Ovary (tissue), 9 donors: ENCODE data around the gene SLC25A53. TPM values are rescaled to one million over a fixed set of nuclear protein-coding genes. Genes with fewer than 3 reads are reported as not detected.

Source experiments
- DNase-seq, 5 donors: peaks; one replicate each; pipeline ENCODE4 v3.0.0-alpha.2; 2019 to 2020
- H3K27ac ChIP-seq, 2 donors: fragments of 200-600 bp; one replicate each; pipeline versions ENCODE4 v1.5.1 to v1.8.0; 2019 to 2022
- H3K27me3 ChIP-seq: fragments of 200-600 bp; one replicate; pipeline ENCODE4 v1.8.0; 2022
- H3K36me3 ChIP-seq: fragments of 200-600 bp; sonication (generic); one replicate; pipeline ENCODE4 v1.5.1; 2019
- H3K4me1 ChIP-seq: one replicate; pipeline ENCODE4 v1.8.1; 2013; ENCODE audit warnings: mild to moderate bottlenecking, moderate library complexity; ENCODE audit not compliant: insufficient read depth
- H3K4me3 ChIP-seq: fragments of 200-600 bp; sonication (generic); one replicate; pipeline ENCODE4 v1.5.1; 2017
- H3K9me3 ChIP-seq, 2 donors: fragments of 200-600 bp in 1 of 2; sonication (generic) in 1 of 2; one replicate each; pipeline versions ENCODE4 v1.5.1 to v1.8.1; 2013 to 2019; ENCODE audit warnings: mild to moderate bottlenecking in 1 of 2, moderate library complexity in 1 of 2
- EP300 ChIP-seq: sonication (generic); formaldehyde crosslinking; IDR thresholded peaks from one replicate; pipeline ENCODE4 v1.6.1; 2017; ENCODE audit warnings: antibody characterized with exemption
- POLR2A ChIP-seq: fragments of 450-650 bp; IDR thresholded peaks from one replicate; pipeline ENCODE4 v1.6.1; 2017; ENCODE audit warnings: antibody characterized with exemption, mild to moderate bottlenecking, moderate library complexity
- WGBS, 3 donors: extraction: QIAGEN DNeasy Blood & Tissue Kit in 1 of 3; methylation state at CpG; one replicate each; pipeline versions ENCODE4 v1.1.5 to v1.1.7; 2013 to 2017; 5-methylcytosine and 5-hydroxymethylcytosine counted together
- intact Hi-C, 4 donors: fragments of 100-400 bp; cut with DNase I; formaldehyde crosslinking; loops; one replicate each; pipeline versions ENCODE4 v1.11.0 to v1.15.1; 2022 to 2023
- polyA plus RNA-seq, 2 donors: library from polyadenylated mRNA; stranded (reverse); fragments of 200-250 nt in 1 of 2; fragments of 350-450 nt in 1 of 2; fragmentation: Illumina TruSeq in 1 of 2; extraction: RNeasy Lipid Tissue Mini Kit (QIAGEN cat#74804) in 1 of 2; gene quantifications; one replicate each; pipeline ENCODE4 v1.2.3, GENCODE V29; 2013 to 2014
- total RNA-seq, 7 donors: library from RNA; depleted of rRNA in 2 of 7; stranded (reverse); fragments of >200 nt in 2 of 7; fragmentation: NEBNext Ultra II Directional in 3 of 7; extraction: Animal tissue kit (Norgen Biotek cat#: 25700) in 3 of 7; gene quantifications; one replicate each; pipeline versions ENCODE4 v1.1.0 to v1.2.4, GENCODE V29; 2016 to 2023
- TF ChIP-seq, protein P1 (sequence below), 3 donors: fragments of 450-650 bp in 2 of 3; fragments of 200-600 bp in 1 of 3; IDR thresholded peaks; one replicate each; pipeline versions ENCODE4 v1.5.1 to v1.8.0; 2016 to 2022; ENCODE audit warnings: antibody characterized with exemption in 3 of 3, mild to moderate bottlenecking in 1 of 3
- donor health status: DM: no; HTN: no; CAD: no; lungs with moderate emphysema.
- donor health status: DM: no; HTN: no; CAD: no.
- donor health status: Bipolar disorder and iron deficiency.
- donor health status: DM: yes; HTN: yes; CAD: no.
- donor health status: DM: no; HTN: no; CAD: no.
- donor health status: DM: yes; HTN: yes; CAD: no.

Gene SLC25A53
- total and polyA plus RNA-seq, 9 donors: 7.8 to 15.1 (median 12.6) TPM

DNA sequence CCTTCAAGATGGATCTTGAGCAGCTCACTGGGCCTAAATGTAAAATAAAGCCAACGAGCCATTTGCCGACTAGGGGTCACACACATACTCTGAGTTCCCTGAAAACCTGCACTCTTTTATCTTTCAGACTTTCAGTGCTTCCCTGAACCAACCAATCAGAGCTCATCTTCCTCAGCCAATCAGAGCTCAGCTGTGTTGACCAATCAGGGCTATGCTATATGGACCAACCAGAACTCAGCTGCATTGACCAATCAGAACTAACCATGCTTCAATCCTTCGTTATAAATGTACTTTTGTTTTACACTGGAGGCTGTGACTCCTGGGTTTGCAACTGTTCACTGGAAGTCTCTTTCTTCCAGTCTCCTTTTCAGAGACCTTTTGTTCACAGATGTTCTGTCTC is 19.3 kb downstream of the SLC25A53 start:
- H3K4me3 ChIP-seq: no peak overlapping the region
- no peak for DNase-seq
- TF ChIP-seq EP300: no peak
- TF ChIP-seq, protein P1, sequence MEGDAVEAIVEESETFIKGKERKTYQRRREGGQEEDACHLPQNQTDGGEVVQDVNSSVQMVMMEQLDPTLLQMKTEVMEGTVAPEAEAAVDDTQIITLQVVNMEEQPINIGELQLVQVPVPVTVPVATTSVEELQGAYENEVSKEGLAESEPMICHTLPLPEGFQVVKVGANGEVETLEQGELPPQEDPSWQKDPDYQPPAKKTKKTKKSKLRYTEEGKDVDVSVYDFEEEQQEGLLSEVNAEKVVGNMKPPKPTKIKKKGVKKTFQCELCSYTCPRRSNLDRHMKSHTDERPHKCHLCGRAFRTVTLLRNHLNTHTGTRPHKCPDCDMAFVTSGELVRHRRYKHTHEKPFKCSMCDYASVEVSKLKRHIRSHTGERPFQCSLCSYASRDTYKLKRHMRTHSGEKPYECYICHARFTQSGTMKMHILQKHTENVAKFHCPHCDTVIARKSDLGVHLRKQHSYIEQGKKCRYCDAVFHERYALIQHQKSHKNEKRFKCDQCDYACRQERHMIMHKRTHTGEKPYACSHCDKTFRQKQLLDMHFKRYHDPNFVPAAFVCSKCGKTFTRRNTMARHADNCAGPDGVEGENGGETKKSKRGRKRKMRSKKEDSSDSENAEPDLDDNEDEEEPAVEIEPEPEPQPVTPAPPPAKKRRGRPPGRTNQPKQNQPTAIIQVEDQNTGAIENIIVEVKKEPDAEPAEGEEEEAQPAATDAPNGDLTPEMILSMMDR (IDR thresholded peaks at IDR 0.05): no peak
- no peak for TF ChIP-seq POLR2A
- H3K36me3 ChIP-seq: no peaks in the 10 kb centered on the region
- WGBS, 3 donors: 77 to 83% (median 78%) methylated on average over 3 of the region's 3 CpGs
- H3K27ac ChIP-seq: no peak overlapping the region
- peaks cover 3% of the 10 kb centered on the region for H3K4me1 ChIP-seq
- no peaks in the 10 kb centered on the region for H3K27me3 ChIP-seq
- intact Hi-C loops: loop anchor here in 3 of 4 donors (10.0 kb wide), 2 partner anchors 293 to 613 kb away; no protein-coding TSS in a partner anchor
- no peaks in the 10 kb centered on the region for H3K9me3 ChIP-seq

DNA sequence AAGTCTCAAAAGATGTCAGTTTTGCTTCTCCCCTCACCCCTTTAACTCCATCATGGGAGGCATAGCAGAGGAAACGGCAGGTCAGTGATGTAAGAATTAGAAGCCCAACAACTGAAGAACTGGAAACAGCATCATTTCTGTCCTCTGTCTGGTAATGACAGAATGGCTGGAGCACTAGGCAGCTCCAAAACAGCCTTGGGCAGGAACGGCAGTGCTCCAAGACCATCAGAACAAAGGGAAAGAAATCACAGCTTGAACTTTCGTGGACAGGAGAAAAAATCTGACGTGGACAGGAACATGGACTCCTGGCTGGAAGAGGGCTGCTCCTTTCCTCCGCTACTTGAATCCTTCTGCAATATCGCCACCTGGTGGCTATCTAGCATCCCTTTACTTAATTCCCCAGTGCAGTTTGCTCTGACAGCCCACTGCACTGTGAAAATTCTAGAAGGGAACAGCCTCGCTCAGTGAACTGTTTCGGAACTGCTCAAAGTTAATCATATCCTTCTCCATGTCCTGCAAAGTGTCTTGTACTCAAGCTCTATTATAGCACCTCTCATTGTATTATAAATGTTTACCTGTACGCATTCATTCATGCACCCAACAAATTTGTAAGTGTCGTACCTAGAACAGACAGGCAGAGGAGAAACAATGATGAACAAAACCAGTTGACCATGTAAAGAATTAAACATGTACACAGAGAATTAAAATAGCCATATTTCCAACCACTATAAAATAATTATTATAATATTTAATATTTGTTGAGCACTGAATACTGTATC is 20.4 kb downstream of the SLC25A53 start:
- intact Hi-C loops: loop anchor here in 3 of 4 donors (10.0 kb wide), 2 partner anchors 292 to 612 kb away; no protein-coding TSS in a partner anchor
- 20 to 23% (median 22%) methylated on average over 10 of the region's 10 CpGs for WGBS, 3 donors
- H3K27ac ChIP-seq: peak overlapping the region in 1 of 2 donors; percentile 8

DNA sequence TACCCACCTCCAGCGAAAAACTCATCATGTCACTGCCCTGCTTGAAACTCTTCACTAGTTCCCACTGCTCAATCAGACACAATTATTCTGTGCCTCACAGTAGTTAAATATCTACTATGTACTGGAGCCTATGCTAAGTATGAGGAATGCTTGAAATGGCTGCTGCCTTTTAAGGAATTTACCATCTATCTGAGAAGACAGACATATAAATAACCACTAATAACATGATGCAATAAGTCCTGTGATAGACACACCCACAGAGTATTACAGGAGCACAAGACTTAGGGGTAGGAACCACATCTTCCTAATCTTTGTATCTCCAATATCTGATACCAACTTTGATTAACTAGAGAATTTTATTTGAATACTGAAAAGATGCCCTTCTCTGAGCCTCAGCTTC is 21.1 kb downstream of the SLC25A53 start:
- H3K9me3 ChIP-seq: no peaks in the 10 kb centered on the region
- no peaks in the 10 kb centered on the region for H3K27me3 ChIP-seq
- H3K4me1 ChIP-seq: peaks cover 3% of the 10 kb centered on the region
- 73 to 81% (median 79%) methylated on average over 1 of the region's 1 CpG for WGBS, 3 donors
- H3K27ac ChIP-seq: no peak overlapping the region
- DNase-seq: no peak
- TF ChIP-seq, protein P1 (IDR thresholded peaks at IDR 0.05): no peak
- no peak for TF ChIP-seq POLR2A
- no peak for TF ChIP-seq EP300
- H3K4me3 ChIP-seq: no peak overlapping the region
- intact Hi-C loops: loop anchor here in 3 of 4 donors (10.0 kb wide), 2 partner anchors 291 to 611 kb away; no protein-coding TSS in a partner anchor
- H3K36me3 ChIP-seq: no peaks in the 10 kb centered on the region

More for the DNA sequence above, 20.4 kb downstream of the SLC25A53 start:
- Histone ChIP-seq H3K9me3 (no peaks in the 10 kb centered on the region), H3K36me3 (no peaks in the 10 kb centered on the region), H3K4me1 (peaks cover 3% of the 10 kb centered on the region), H3K27me3 (no peaks in the 10 kb centered on the region), H3K4me3 (peak overlapping the region; percentile 22)
- TF ChIP-seq EP300: no peak
- TF ChIP-seq, protein P1 (IDR thresholded peaks at IDR 0.05): peak; percentile 51 to 73 (median 61)
- no peak for TF ChIP-seq POLR2A
- peak; percentile 59 to 83 (median 70) for DNase-seq

DNA sequence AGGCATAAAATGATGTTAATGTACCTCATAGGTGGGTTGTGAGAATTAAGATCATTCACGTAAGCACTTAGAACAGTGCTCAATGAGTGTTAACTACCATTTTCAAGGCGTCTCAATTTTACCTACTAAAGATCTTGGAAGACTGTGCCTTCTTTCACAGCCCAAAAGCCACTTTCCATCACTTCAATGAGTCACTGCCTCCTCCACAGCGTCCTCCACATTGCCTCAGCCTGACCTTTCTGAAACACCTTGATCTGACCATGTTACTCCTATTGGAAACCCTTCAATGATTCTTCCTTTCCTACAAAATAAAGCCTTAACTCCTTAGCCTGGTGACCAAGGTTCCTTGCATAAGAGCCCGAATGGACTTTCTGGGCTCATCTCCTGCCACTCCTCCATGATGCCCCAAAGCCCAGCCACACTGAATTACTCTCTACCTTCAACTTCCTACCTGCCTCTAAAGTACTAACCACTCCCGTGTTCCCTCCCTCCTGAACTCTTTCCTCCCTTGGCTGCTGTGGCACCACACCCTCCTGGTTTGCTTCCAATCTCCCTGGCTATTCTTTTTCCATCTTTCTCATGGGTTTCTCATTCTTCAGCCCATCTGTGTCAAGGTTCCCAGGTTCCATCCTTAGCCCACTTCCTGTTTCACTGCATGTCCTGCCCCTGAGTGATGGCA is 22.1 kb downstream of the SLC25A53 start:
- intact Hi-C loops: loop anchor here in 3 of 4 donors (10.0 kb wide), 2 partner anchors 290 to 610 kb away; no protein-coding TSS in a partner anchor
- Histone ChIP-seq H3K4me3 (no peak overlapping the region), H3K9me3 (no peaks in the 10 kb centered on the region), H3K4me1 (peaks cover 2% of the 10 kb centered on the region), H3K27ac (no peak overlapping the region), H3K27me3 (no peaks in the 10 kb centered on the region), H3K36me3 (no peaks in the 10 kb centered on the region)
- TF ChIP-seq POLR2A (no peak), EP300 (no peak)
- TF ChIP-seq, protein P1 (IDR thresholded peaks at IDR 0.05): no peak
- WGBS, 3 donors: 62 to 65% (median 62%) methylated on average over 5 of the region's 5 CpGs
- no peak for DNase-seq
